VCaP (cell line): ENCODE data around the gene NKD2.
"Not testable (repeated sequence)": the region's sequence is repeated elsewhere in the genome, so short reads cannot be mapped to it uniquely, and the experiment has no call there.

Experiments
- H3K27ac ChIP-seq: fragments of 450-650 bp; 2 replicates; pipeline ENCODE4 v1.5.1; 2017
- TF ChIP-seq, protein P1 (sequence below): fragments of 450-650 bp; conservative IDR thresholded peaks from 2 replicates; pipeline ENCODE4 v1.5.1; 2017; ENCODE audit warnings: mild to moderate bottlenecking, moderate library complexity

NKD2 gene

DNA sequence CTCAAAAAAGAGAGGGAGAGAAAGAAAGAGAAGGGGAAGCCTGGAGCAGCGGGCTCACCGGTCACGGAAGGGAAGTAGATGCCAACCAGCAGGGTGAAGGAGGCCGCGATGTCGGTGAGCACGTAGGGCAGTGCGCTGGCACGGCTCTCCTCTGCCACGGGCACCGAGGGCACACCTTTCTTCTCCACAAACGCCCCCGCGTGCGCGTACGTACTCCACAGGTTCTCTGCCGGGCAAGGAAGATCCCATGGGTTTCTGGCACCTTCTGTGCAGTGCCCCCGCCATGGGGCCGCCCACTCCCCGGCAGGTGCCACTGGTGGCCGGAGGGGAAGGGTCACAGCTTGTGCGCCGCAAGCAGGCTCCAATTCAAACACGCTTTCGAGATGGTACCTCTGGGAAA lies 72.9 kb downstream of the NKD2 start:
- H3K27ac ChIP-seq, result no peak overlapping the region
- TF ChIP-seq, protein P1, sequence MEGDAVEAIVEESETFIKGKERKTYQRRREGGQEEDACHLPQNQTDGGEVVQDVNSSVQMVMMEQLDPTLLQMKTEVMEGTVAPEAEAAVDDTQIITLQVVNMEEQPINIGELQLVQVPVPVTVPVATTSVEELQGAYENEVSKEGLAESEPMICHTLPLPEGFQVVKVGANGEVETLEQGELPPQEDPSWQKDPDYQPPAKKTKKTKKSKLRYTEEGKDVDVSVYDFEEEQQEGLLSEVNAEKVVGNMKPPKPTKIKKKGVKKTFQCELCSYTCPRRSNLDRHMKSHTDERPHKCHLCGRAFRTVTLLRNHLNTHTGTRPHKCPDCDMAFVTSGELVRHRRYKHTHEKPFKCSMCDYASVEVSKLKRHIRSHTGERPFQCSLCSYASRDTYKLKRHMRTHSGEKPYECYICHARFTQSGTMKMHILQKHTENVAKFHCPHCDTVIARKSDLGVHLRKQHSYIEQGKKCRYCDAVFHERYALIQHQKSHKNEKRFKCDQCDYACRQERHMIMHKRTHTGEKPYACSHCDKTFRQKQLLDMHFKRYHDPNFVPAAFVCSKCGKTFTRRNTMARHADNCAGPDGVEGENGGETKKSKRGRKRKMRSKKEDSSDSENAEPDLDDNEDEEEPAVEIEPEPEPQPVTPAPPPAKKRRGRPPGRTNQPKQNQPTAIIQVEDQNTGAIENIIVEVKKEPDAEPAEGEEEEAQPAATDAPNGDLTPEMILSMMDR, result no peak

DNA sequence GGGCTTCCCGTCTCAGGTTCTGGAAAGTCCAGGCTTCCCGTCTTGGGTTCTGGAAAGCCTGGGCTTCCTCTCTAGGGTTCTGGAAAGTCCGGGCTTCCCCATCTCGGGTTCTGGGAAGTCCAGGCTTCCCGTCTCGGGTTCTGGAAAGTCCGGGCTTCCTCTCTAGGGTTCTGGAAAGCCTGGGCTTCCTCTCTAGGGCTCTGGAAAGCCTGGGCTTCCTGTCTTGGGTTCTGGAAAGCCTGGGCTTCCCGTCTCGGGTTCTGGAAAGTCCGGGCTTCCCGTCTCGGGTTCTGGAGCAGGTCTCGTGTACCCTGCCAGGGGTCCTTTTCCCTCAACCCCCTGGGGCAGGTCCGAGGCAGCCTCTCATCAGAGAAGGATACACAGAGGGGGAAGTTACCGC lies 74.4 kb downstream of the NKD2 start:
- H3K27ac ChIP-seq, result not testable (repeated sequence)

DNA sequence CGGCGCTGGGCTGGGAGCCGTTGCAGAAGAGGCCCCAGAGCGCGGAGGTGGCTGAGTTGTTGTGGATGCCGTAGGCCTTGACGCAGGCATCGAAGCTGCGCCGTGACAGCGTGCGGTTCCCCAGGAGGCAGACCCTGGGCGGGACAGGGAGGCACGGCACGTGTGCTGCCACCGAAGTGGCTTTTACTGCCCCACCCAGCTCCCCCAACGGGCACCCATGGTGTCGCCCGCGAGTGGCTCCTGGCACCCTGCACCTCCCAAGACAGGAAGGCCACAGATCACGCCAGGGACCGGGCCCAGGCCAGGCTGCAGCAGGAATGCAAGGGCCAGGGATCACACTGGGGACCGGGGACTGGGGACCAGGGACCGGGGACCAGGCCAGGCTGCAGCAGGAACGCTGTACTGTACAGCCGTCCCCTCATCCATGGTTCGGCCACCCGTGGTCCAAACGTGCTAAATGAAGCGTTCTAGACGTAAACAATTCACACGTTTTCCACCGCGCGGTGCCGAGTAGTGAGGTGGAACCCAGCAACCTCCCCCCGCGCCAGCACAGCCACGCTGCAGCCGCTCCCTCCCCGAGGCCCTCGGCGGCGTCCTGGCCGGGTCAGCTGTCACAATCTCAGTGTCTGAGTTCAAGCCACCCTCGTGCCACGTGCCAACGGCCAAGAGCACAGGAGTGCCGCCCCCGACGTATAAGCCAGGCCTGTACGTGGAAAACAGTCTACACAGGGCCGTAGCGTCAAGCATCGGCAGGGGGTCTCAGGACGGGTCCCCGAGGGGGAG lies 75.4 kb downstream of the NKD2 start:
- TF ChIP-seq, protein P1, result no peak
- no peak overlapping the region for H3K27ac ChIP-seq

- TF ChIP-seq, protein P1, result no peak
These were observed 76.8 kb downstream of the NKD2 start for GRCh38 chr5:1085391-1085790.

GRCh38 chr5:1086137-1086536 lies 77.5 kb downstream of the NKD2 start:
- H3K27ac ChIP-seq, result no peak overlapping the region
- TF ChIP-seq, protein P1, result no peak

More at GRCh38 chr5:1085391-1085790, 76.8 kb downstream of the NKD2 start:
- H3K27ac ChIP-seq, result no peak overlapping the region

DNA sequence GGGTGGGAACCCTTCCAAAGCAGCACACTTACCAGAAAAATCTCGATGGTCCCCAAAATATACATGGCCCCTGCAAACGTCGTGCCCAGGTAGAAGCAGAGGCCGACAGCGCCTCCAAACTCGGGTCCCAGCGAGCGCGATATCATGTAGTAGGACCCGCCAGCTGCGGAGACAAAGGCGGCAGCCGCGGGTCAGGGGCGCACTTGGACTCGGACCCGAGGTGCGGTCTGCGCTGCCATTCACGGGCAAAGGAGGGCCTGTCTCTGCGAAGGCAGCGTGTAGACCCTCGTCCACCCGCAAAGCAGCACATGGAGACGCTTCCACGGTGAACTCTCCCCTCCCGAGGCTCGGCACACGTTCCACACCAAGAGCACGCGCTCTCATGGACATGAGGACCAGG lies 78.3 kb downstream of the NKD2 start:
- no peak overlapping the region for H3K27ac ChIP-seq
- TF ChIP-seq, protein P1, result no peak

- no peak overlapping the region for H3K27ac ChIP-seq
- TF ChIP-seq, protein P1, result no peak
These were observed 78.8 kb downstream of the NKD2 start for GRCh38 chr5:1087428-1087827.

DNA sequence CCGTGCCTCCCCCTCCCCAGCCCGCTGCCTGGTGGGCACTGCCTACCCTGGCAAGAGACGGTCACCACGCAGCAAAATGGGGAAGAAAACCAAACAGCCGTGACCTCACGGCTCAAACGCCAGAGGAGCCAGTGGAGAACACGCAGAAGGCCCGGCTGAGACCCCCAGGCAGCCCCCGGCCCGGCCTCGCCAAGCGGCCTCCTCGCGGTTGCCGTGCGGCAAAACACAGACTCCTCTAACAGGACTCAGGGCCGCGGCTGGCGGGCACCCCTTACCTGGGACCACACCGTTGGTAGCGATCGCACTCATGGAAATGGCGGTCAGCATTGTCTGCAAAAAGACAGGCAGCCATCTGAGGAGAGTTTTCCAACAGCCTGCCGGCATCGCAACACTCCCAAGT lies 79.4 kb downstream of the NKD2 start:
- no peak overlapping the region for H3K27ac ChIP-seq
- TF ChIP-seq, protein P1, result no peak
